Breast epithelium (tissue), 3 donors: Measurements from ENCODE around the gene TIMM22.

Source experiments
- POLR2AphosphoS5 ChIP-seq, 3 donors: sonication (generic); formaldehyde crosslinking; IDR thresholded peaks; one replicate each; pipeline ENCODE4 v1.6.1; 2017; ENCODE audit warnings: antibody characterized with exemption in 3 of 3
- TF ChIP-seq, protein P1 (sequence below), 3 donors: fragments of 450-650 bp; IDR thresholded peaks; one replicate each; pipeline ENCODE4 v1.5.1; 2016 to 2017; ENCODE audit warnings: antibody characterized with exemption in 3 of 3, mild to moderate bottlenecking in 3 of 3, moderate library complexity in 3 of 3

DNA sequence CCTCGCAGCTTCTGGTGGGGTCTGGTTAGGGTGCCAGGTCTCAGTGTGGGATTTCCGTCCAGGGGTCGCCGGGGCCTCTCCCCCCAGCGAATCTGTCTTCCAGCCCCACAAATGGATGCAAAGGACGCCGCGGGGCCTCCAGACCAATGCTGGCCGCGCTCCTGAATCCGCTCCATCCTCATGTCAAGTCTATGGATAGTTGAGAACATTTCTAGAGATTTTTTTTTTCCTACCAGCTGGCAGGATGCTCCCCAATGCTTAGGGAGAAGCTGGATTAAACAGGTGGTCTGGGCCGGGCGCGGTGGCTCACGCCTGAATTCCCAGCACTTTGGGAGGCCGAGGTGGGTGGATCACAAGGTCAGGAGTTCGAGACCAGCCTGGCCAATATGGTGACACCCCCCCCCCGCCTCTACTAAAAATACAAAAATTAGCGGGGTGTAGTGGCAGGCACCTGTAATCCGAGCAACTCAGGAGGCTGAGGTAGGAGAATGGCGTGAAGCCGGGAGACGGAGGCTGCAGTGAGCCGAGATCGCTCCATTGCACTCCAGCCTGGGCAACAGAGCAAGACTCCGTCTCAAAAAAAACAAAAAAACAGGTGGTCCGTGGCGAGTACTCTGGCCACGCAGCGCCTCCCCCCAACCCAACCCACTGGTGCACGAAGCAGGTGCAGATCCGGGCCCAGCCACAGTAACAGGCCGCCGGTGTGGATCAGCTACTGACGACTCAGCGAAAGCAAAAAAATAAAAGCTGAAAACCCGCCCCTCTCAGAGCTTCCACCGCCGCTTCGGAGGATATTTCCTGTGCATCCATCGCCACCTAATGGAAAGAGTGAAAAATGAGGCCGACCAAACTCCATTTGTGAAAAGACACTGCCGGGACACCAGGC lies 16.3 kb upstream of the TIMM22 start:
- TF ChIP-seq, protein P1, sequence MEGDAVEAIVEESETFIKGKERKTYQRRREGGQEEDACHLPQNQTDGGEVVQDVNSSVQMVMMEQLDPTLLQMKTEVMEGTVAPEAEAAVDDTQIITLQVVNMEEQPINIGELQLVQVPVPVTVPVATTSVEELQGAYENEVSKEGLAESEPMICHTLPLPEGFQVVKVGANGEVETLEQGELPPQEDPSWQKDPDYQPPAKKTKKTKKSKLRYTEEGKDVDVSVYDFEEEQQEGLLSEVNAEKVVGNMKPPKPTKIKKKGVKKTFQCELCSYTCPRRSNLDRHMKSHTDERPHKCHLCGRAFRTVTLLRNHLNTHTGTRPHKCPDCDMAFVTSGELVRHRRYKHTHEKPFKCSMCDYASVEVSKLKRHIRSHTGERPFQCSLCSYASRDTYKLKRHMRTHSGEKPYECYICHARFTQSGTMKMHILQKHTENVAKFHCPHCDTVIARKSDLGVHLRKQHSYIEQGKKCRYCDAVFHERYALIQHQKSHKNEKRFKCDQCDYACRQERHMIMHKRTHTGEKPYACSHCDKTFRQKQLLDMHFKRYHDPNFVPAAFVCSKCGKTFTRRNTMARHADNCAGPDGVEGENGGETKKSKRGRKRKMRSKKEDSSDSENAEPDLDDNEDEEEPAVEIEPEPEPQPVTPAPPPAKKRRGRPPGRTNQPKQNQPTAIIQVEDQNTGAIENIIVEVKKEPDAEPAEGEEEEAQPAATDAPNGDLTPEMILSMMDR (IDR thresholded peaks at IDR 0.05), result peak; percentile 73 to 91 (median 84)
- peak in 2 of 3 donors; percentile 47 to 64 for TF ChIP-seq POLR2AphosphoS5 (IDR thresholded peaks at IDR 0.05)
